ENCODE results near the gene RERE.
"Not testable (repeated sequence)": the region's sequence is repeated elsewhere in the genome, so short reads cannot be mapped to it uniquely, and the experiment has no call there.

DNA sequence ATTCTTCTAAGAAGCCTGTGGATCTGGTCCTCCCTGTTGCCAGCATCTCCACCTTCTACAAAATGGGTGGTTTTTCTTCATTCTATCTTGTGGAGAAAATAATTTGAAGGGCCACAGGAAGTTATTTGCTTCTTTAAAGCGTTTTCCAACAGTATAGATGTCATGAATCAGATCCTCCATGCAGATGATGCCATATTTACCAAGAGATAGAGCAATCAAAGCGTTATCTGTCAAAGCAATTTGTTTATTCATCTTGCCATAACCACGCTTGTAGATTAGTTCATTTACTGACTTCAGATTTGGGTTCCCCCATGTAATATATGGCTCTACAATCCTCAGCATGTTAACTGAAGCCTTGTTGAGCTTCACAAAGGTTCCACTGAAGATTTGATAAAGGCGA lies 31.2 kb downstream of the RERE start:
- not testable (repeated sequence) for TF ChIP-seq CTCF (conservative IDR thresholded peaks at IDR 0.05); EZH2 (IDR thresholded peaks at IDR 0.05; ENCODE audit: low read depth)

Data from PC-9 (cell line).